GM12865 (cell line): ENCODE results near the gene B3GALT5.

ENCODE experiments used
- DNase-seq: peaks from one replicate; pipeline ENCODE4 v3.0.0; 2010; ENCODE audit warnings: low read depth
- H3K4me3 ChIP-seq: 2 replicates; pipeline ENCODE4 v1.5.1; 2011; ENCODE audit warnings: mild to moderate bottlenecking, low read depth, low read length, control low read depth
- CTCF ChIP-seq: IDR thresholded peaks from 2 replicates; pipeline ENCODE4 v1.5.1; 2011; ENCODE audit warnings: low read length, control low read depth, low read depth, inconsistent platforms; ENCODE audit not compliant: insufficient read depth; ENCODE audit errors: missing control alignments

The B3GALT5 gene

DNA sequence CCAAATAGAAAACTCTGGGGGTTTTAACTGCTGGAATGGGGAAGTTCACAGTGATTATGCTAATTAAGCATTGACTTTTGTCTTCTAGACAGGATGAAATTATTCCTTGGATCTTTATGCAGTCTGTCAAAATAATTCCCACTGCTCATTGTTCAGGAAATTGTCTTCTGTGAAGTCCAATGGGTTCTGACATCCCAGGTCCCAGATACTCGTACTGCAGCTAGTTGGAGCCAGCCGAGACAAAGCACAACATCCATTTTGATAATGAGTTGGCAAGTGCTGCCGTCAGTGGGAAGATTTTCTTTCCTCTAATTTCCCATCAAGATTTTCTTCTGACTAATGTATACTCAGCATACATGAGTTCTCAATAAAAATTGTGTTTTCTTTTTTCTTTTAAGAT lies 17.3 kb upstream of the B3GALT5 start:
- no peak overlapping the region for H3K4me3 ChIP-seq
- TF ChIP-seq CTCF, result no peak
- DNase-seq, result no peak

- no peak for DNase-seq
- TF ChIP-seq CTCF, result no peak
- no peak overlapping the region for H3K4me3 ChIP-seq
These were observed 15.1 kb upstream of the B3GALT5 start for GRCh38 chr21:39597595-39597994.

DNA sequence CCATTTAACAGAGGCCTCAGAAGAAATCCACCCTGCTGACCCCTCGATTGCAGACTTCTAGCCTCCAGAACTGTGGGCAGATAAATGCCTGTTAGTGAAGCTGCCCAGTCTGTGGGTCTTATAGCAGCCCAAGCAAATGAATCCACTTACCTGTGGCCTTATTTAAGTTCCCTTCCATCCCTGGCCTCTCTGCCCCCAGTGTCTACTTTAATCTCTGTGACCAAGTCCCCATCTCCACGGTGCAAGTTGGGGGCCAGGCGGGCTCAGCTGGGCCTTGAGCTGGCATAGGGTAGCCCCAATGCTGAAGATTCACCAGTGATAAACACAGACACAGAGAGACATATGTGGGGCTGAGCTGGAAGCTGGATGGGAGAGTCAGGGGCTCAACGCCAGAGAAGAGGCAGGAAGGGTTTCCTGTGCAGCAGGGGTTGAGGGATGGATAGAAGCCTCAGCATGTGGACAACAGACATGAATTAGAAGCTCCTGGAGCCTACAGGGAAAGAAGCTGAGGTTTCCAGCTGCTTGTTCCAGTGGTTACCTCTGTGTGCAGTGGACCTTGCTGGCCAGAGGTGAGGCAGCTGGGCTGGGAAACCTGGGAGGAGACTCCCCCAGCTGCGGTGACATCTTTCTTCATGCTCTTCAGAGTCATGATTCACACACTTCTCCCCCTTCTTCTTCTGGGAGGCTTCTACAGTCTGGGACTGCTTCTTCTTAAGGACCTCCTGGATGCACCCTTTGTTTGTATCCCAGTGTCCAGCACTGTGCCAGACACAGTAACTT lies 13.4 kb upstream of the B3GALT5 start:
- no peak for DNase-seq
- TF ChIP-seq CTCF, result no peak
- H3K4me3 ChIP-seq, result no peak overlapping the region

GRCh38 chr21:39601187-39601928 lies 11.4 kb upstream of the B3GALT5 start:
- no peak for TF ChIP-seq CTCF
- no peak overlapping the region for H3K4me3 ChIP-seq
- DNase-seq, result no peak

DNA sequence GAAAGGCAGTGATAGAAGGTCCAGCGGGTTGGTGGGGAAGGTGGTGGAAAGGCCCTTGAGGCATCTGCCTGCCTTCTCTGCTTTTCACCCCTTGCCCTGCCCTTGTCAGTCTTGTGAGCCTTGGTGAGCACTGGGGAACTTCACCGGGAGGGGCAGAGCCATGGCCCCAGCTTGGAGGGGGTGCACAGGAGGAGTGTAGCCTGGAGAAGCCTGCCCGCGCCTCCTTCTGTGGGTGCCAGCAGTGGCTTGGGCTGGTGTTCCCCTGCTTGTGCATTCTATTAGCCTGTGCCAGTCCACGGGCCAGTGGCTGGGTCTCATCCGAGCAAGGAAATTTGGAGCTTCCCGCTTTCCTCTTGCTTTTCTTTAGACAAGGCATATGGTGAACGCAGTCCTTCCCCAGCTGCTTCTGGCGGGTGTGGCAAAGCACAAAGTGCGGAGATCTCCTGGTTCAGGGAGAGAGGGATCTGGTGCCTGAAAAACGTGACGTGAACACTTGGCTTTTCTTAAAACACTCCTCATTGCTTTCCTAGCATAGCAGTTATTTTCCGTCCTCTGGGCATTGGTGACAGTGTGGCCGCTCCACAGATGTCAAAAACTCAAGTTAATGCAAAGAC lies 10.6 kb upstream of the B3GALT5 start:
- TF ChIP-seq CTCF, result no peak
- no peak overlapping the region for H3K4me3 ChIP-seq
- DNase-seq, result no peak

GRCh38 chr21:39602793-39603192 lies 9.9 kb upstream of the B3GALT5 start:
- TF ChIP-seq CTCF, result no peak
- no peak for DNase-seq

More at GRCh38 chr21:39602793-39603192, 9.9 kb upstream of the B3GALT5 start:
- H3K4me3 ChIP-seq, result no peak overlapping the region
